Right ventricle myocardium superior (tissue), 1 donor: Measurements from ENCODE around the gene EID3. TPM values are rescaled to one million over a fixed set of nuclear protein-coding genes. Genes with fewer than 3 reads are reported as not detected.
"Not testable (repeated sequence)": the region's sequence is repeated elsewhere in the genome, so short reads cannot be mapped to it uniquely, and the experiment has no call there.

Experiments used
- ATAC-seq: fragments of 200-7000 bp; cut with Tn5 transposase; one replicate; pipeline ENCODE4 v1.9.1; 2020; ENCODE audit warnings: mild to moderate bottlenecking; ENCODE audit not compliant: poor library complexity
- DNase-seq: peaks from one replicate; pipeline ENCODE4 v3.0.0-alpha.2; 2020
- intact Hi-C: fragments of 100-400 bp; cut with DNase I; formaldehyde crosslinking; loops from one replicate; pipeline ENCODE4 v1.11.2; 2022
- total RNA-seq: library from RNA; stranded (reverse); fragmentation: NEBNext Ultra II Directional; extraction: Animal tissue kit (Norgen Biotek cat#: 25700); gene quantifications from one replicate; pipeline ENCODE4 v1.2.1, GENCODE V29; 2021
- donor health status: DM: no; HTN: yes; CAD: no; lungs with severe emphysema.

EID3 gene
- total RNA-seq, 1 donor from 2014 or later = 1.2 TPM

GRCh38 chr12:104286516-104287482, 16.7 kb upstream of the EID3 start:
- ATAC-seq (peak; percentile 95), DNase-seq (peak; percentile 96)
- intact Hi-C loops = loop anchor here (1.0 kb wide), 1 partner anchor 71 kb away; the partner anchor contains the start of gene TXNRD1

GRCh38 chr12:104288635-104289274, 14.8 kb upstream of the EID3 start:
- ATAC-seq (peak; percentile 81), DNase-seq (peak; percentile 87)
- intact Hi-C loops = no loop called here

- DNase-seq = no peak
These were observed 13.2 kb upstream of the EID3 start for GRCh38 chr12:104290320-104290719.

GRCh38 chr12:104290855-104291254, 12.7 kb upstream of the EID3 start:
- no peak for ATAC-seq
- no peak for DNase-seq
- intact Hi-C loops = no loop called here

More at GRCh38 chr12:104290320-104290719, 13.2 kb upstream of the EID3 start:
- intact Hi-C loops = no loop called here
- no peak for ATAC-seq

- ATAC-seq = no peak
- no peak for DNase-seq
- intact Hi-C loops = no loop called here
These were observed 11.5 kb upstream of the EID3 start for GRCh38 chr12:104291867-104292524.

- ATAC-seq (no peak), DNase-seq (no peak)
- intact Hi-C loops = no loop called here
These were observed 10.4 kb upstream of the EID3 start for GRCh38 chr12:104292872-104293794.

- peak; percentile 63 for DNase-seq
- intact Hi-C loops, ATAC-seq: not testable (repeated sequence)
These were observed 9.2 kb upstream of the EID3 start for GRCh38 chr12:104294158-104294859.

GRCh38 chr12:104294927-104295668, 8.4 kb upstream of the EID3 start:
- DNase-seq (no peak), ATAC-seq (peak; percentile 14)
- intact Hi-C loops = no loop called here

- ATAC-seq (no peak), DNase-seq (no peak)
- intact Hi-C loops = no loop called here
These were observed 7.6 kb upstream of the EID3 start for GRCh38 chr12:104295954-104296353.

- intact Hi-C loops = no loop called here
- no peak for ATAC-seq
These were observed 6.8 kb upstream of the EID3 start for GRCh38 chr12:104296718-104297117.

GRCh38 chr12:104297477-104298113, 5.9 kb upstream of the EID3 start:
- intact Hi-C loops = no loop called here
- no peak for DNase-seq
- no peak for ATAC-seq

More at GRCh38 chr12:104296718-104297117, 6.8 kb upstream of the EID3 start:
- DNase-seq = no peak

- intact Hi-C loops = no loop called here
- no peak for ATAC-seq
- DNase-seq = no peak
These were observed 3.6 kb upstream of the EID3 start for GRCh38 chr12:104299842-104300481.

- ATAC-seq (no peak), DNase-seq (no peak)
- intact Hi-C loops = no loop called here
These were observed 896 bp downstream of the EID3 start for GRCh38 chr12:104304261-104305009.

GRCh38 chr12:104305349-104305748, 1.8 kb downstream of the EID3 start:
- DNase-seq = no peak
- ATAC-seq = no peak
- intact Hi-C loops = no loop called here

- DNase-seq (no peak), ATAC-seq (no peak)
- intact Hi-C loops = no loop called here
These were observed 2.8 kb downstream of the EID3 start for GRCh38 chr12:104306376-104306775.
